IPS-NIHi11 (cell line): ENCODE results near the gene USP32.
"Not testable (repeated sequence)": the region's sequence is repeated elsewhere in the genome, so short reads cannot be mapped to it uniquely, and the experiment has no call there.

Experiments
- DNase-seq: peaks from one replicate; pipeline ENCODE4 v3.0.0; 2012; ENCODE audit warnings: mixed read lengths, low spot score

The USP32 gene

DNA sequence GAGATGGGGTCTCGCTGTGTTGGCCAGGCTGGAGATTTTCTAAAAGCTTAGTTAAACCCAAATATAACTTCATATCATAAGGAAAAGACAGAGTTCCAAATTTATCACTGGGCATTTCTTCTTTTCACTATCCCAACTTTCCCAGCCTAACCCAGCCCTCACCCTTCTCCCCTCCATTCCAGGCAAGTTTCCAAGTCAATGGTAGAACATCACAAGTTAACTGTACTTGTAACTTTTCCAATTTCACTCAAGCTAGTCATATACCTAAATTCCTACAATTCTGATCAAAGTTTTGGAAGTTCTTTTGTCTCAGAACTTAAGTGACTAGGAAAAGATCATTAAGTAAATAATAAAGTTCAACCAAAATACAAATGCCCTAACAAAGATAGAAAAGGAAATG lies 61.2 kb downstream of the USP32 start:
- DNase-seq, result no peak

DNA sequence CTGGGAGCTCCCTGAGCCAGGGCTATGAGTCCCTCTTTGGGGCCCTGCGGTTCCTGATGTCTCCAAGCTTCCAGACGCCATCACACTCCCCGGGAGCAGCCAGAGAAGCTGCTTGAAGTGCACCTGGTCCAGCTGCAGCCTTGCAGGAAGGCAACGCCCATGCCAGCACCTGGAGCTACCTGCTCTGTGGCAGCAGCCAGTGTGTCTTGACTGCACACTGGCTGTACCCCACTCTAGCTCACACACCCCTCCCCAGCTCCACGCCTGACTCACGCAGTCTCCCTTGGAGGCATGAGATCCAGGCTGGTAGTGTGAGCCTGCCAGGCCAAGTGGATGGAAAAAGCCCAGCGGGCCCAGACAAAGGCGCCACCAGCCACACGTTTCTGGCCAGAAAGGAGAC lies 63.3 kb downstream of the USP32 start:
- DNase-seq, result no peak

DNA sequence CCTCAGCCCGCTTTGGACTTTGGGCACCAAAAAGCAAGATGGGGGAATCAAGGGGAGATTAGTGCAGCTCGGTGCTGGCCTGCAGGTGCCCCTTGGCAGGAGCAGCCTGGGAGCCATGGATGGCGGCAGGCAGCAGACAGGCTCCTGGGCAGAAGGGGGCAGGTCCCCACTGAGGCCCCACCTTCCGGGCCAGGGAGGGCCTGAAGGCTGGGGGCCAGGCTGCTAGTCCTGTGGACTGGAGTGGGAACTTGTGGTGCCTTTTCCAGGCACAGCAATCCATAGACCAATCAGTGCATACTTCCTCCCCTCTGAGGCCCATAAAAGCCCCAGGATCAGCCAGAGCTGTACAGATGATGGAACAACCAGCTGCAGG lies 64.0 kb downstream of the USP32 start:
- no peak for DNase-seq

DNA sequence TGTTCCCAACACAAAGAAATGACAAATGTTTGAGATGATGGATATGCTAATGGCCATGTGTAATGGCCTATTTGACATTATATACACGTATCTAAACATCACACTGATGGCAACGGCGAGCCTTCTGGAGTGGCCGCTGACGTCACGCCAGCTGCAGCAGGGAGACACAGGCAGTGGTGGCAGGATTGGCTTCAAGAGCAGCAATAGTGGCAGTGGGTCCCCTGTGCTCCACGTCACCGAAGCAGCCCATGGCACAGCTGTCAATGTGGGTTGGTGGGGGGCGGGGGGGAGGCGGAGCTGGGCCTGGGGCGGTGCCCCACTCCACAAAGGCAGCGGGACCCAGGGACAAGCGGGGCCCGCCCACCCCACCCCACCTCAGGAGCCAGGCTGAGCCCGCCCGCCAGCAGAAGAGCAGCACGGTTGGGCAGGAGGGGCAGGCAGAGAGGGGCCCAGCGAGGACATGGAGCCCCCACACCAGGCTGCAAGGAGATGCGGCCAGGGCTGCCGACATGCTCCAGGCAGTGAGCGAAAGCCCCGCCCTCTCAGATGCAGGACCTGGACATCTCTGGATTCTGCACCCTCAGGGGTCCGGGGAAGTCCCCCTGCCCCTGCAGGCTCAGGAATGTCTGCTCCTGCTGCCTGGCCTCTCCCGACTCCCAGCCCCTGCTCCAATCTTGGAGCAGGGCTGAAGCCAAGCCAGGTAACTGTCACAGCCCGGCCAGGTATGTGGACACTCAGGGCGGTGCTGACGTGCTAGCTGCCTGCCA lies 64.6 kb downstream of the USP32 start:
- DNase-seq, result peak; percentile 32

DNA sequence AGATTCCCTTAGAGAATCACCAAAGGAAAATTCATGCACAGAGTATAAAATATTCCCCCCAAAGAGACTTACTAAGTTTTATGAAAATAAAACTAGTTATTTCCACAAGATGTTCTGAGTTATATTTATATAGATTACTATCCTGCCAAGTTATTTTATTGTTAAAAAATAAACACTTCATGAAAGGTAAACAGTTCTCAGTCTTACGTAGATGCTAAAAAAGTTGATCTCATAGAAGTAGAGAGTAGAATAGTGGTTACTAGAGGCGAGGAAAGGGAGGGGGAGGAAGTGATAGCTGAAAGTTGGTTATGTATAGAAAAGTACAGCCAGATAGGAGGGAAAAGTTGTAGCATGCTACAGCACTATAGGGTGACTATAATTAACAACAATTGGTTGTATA lies 65.2 kb downstream of the USP32 start:
- DNase-seq, result no peak

DNA sequence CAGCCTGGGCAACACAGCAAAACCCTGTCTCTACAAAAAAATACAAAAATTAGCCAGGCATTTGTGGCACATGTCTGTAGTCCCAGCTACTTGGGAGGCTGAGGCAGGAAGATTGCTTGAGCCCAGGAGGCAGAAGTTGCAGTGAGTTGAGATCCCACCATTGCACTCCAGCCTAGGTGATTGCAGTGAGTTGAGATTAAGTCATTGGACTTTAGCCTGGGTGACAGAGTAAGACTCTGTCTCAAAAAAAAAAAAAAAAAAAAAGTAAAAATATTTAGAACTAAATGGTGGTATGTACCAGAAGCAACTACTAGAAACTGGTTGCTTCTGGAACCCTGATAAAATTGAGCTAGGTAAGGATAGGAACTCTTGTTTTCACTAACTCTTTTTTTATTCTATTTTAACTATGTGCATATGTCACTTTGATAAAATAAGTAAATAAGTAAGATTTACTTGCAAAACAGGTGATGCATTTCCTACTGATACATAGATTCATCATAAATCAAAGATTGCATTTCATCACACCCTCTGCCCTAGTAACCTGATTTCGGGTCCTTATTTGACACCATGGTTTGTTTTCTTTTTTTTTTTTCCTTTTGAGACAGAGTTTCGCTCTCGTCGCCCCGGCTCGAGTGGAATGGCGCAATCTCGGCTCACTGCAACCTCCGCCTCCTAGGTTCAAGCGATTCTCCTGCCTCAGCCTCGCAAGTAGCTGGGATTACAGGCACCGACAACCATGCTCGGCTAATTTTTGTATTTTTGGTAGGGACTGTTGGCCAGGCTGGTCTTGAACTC lies 66.0 kb downstream of the USP32 start:
- DNase-seq, result no peak

DNA sequence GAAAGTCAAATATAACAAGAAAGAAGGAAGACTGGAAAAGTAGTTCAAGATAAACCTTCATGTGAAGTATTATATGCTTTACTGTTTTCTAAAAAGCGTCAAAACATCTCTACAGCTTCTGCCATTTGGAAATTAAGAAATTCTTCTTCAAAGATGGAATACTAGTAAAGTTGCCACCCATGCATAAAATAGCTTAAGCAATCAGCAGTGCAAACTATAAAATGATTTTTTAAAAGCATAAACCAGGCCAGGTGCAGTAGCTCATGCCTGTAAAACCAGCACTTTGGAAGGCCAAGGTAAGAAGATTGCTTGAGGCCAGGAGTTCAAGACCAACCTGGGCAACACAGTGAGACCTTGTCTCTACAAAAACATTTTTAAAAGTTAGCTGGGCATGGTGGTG lies 68.2 kb downstream of the USP32 start:
- DNase-seq, result no peak

DNA sequence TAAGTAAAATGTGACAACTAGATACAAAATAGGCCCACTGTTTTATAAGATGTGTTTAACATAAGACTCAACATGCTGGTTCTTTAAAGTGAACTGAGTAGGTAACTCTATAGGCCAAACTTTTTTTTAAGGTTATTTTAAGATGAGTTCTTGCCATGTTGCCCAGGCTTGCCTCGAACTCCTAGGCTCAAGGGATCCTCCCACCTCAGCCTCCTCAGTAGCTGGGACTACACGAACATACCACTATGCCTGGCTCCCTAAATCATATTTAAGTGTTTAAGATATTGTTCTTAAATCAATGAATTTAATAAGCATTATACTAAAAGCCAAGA lies 69.9 kb downstream of the USP32 start:
- DNase-seq, result no peak

DNA sequence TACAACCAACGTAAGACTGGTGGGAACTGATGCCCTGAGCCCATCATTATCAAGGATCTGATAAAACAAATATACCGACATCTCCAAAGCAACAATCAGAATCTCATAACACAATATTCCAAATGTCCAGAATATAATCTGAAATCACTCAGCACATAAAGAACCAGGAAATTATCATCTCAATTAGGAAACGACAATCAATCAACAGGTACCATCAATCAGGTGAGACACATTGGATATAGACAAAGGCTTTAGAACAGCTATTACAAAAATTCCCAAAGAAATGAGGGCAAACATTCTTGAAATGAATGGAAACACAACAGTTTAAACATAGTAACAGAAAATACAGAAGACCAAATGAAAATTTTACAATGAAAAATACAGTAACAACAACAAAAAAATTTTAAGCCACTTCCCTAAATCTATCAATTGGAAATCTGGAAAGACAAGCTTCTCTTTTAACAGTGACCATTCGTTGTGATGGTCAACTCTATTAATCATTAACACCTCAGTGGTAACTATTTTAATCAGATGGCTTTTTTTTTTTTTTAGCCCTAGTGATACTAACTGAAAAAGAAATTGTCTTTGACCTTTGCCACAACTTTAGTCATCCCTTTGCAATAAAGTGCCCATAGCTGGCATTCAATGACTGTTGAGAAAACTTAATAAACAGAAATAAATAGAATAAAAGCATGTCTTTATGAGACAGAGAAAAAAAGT lies 70.4 kb downstream of the USP32 start:
- DNase-seq, result no peak

DNA sequence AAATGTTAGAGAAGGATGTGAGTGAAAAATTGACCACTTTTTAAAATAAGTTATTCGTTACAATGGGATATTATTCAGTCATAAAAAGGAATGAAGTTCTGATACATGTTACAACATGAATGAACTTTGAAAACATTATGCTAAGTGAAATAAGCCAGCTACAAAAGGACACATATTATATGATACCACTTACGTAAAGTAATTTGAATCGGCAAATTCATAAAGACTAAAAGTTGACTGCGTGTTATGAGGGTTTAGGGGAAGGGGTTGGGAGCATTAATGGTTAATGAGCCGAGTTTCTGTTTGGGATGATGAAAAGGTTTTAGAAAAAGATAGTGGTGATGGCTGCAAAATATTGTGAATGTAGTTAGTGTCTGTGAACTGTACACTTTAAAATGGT lies 73.1 kb downstream of the USP32 start:
- no peak for DNase-seq

DNA sequence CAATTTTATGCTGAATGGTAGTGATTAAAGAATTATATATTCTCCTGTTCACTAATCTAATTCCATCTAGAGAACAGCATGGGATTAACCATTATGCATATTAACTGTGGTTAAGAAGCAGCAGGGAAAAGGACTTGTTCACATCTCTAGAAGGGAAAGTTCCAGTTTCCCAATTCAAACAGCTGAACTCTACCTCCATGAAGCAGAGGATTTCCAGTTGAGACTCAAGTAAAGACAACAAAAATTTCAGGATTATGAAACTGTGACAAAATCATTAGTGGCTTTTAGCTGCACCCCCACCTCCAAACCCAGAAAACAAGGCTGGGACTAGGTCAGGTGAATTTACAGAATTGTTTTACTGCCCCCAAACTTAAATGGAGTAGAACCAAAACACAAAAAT lies 73.6 kb downstream of the USP32 start:
- no peak for DNase-seq

DNA sequence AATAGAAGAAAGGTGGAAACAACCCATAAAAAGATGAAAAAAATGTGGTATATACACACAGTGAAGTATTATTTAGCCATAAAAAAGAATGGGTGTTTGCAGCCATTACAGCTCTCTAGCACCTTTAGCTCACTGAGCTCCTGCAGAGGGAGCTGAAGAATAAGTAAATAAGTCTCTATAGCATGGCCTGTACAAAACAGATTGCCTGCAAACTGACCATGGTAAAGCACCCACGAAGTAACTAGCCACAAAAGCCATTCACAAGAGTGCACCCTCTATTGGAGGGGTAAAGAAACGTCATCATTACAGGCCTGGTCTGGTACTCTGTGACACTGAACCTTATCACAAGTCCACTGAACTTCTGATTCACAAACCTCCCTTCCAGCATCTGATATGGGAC lies 76.3 kb downstream of the USP32 start:
- no peak for DNase-seq

DNA sequence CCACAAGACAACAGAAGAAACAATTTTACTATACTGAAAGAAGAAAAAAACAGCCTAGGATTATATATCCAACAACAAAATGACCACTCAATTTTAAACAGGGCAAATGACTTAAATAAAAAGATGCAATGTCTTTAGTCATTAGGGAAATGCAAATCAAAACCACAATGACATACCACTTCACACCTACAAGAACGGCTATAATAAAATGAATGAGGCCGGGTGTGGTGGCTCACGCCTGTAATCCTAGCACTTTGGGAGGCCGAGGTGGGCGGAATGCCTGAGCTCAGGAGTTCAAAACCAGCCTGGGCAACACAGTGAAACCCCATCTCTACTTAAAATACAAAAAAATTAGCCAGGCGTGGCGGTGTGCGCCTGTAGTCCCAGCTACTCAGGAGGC lies 77.0 kb downstream of the USP32 start:
- not testable (repeated sequence) for DNase-seq

DNA sequence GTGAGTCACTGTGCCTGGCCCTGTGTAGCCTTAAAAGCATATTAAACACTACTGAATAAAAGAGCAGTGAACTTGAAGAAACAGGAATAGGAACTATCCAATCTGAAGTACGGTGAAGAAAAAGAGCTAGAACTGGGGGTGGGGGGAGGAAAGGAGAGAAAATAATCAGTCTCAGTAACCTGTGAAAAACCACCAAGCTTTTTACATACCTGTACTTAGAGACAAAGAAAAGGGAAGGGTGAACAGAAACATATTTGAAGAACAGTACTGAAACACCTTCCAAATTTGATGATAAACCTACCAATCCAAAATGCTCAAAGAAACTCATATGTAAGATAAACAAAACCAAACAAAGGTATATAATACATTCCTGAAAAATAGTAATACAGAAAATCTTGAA lies 77.5 kb downstream of the USP32 start:
- DNase-seq, result no peak

DNA sequence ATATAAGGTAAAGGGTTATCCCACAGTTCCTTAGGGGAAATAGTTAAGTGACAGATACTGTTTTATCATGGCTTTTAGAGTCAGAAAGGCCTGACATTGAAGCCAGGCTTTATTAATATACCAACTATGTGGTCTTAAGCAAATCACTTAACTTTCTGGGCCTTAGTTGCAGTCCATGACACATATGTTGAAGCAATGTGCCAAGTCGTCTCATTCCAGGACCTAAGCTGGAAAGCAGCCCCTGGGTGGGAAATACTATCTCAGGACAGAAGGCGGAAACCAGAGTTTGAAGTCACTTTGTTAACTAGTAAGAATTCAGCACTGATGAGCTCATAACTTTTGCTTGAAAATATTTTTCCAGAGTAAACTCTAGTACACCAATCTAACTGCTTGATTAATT lies 80.0 kb downstream of the USP32 start:
- DNase-seq, result no peak

DNA sequence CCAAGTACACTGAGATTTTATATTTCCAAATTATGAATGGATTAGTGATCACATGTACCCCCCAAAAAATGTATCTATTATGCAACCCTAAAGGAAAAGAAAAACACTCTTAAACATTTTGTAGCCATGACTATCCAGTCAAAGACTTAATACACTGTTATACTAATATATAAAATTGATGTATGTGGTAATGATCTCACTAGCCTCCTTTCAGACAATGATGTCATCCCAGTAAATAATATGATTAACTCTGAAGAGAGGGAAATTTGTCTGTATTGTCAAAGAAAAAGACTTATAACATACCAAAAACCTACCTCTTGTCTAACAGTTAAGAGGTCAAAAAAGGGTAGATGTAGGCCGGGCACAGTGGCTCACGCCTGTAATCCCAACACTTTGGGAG lies 80.7 kb downstream of the USP32 start:
- DNase-seq, result no peak

DNA sequence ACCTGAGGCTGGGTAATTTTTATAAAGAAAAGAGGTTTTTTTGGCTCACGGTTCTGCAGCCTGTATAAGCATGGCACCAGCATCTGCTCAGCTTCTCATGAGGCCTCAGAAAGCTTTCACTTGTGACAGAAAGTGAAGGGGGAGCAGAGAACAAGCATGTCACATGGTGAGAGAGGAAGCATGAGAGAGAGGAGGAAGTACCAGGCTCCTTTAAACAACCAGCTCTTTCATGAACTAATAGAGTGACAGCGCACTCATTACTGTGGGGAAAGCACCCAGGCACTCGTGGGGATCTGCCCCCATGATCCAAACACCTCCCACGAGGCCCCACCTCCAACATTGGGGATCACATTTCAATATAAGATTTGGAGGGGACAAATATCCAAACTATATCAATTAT lies 86.8 kb downstream of the USP32 start:
- no peak for DNase-seq

DNA sequence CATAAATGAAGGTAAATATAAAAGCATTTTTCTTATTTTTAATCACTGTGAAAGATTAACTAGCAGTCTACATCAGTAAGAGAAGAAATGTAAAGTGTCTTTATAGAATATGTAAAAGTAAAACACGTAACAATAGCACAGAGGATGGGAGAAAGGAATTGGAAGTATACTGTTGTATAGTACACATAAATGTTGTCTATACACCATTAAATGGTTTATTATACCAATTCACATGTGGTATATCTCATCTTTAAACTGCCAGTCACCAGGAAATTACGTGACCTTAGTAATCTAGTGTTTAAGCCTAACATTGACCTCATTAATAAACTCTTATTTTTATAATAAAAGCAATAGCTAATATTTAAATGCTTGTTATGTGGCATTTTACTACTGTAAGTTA lies 87.4 kb downstream of the USP32 start:
- no peak for DNase-seq

DNA sequence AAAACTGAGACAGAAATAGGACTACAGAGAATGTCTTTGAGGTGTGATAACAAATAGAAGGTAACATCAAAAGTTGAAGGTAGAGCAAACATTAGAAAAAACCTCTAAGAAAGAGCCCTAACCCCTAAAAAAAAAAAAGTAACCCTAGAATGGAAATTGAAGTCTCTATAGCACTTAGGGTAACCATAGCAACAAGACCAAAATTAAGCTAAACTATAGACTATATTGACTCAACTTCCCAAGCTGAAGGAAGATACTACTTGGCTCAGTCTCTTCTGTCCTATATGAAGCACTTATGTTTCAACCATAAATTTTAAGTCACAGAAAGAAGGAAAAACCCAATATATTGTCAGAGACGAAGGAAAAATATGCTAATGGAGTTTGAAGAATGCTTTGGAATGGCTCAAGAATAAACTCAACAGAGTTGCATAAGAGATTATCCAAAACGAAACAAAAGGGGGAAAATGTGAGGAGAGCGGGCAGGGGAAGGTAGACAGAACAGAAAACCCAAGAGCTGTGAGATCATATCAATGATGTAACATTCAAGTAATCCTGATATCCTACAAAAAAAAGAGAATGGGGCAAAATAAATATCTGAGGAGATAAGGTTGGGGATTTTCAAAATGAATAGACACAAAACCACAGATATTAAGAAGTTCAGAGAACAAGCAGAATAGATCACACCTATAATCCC lies 88.4 kb downstream of the USP32 start:
- DNase-seq, result no peak

DNA sequence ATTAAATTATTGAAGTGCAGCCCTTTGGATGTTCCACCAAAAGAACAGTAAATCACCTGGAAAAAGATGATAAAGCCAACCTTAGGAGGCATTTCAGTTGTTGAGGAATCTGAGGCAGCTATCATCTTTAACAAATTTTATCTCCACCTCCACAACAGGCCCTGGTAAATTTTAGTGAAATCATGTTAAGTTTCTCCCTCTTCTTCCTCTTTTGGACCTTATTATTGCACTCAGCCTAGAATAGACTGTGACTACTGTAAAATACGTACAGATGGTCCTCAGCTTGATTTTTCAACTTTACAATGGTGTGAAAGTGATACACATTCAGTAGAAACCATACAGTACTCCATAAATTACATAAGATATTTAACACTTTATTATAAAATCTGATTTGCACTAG lies 90.3 kb downstream of the USP32 start:
- no peak for DNase-seq

DNA sequence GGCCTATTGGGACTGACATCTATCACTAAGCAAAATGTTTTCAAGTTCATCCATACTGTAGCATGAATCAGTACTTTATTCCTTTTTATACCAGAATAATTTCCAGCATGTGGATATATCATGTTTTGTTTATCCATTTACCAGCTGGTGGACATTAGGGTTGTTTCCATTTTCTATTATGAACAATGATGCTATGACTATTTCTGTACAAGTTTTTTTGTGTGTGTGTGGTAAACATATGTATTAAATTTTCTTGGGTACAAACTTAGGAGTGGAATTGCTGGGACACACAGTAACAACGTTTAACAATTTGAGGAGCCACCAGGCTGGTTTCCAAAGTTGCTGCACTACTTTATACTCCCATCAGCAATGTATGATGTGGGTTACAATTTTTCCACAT lies 91.0 kb downstream of the USP32 start:
- no peak for DNase-seq

DNA sequence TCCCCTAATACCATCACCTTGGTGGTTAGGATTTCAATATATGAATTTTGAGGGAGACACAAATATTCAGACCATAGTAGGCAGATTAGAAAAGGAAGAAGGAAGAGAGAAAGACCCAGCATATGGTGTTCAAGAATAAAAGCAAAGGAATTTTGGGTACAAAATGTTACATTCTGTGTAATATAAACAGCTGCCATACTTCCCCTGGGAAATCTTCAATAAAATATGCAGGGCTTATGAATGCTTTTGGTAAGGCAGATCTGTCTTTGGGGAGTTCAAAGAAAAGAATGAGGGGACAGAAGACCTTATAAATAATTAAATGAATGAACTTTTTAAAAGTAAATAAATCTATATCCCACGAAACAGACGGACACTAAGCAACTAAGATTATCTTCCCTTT lies 91.9 kb downstream of the USP32 start:
- no peak for DNase-seq
